Endodermal cell (in vitro differentiated cells): ENCODE results near the gene RNF169. TPM values are rescaled to one million over a fixed set of nuclear protein-coding genes. Genes with fewer than 3 reads are reported as not detected.

ENCODE experiments used
- DNase-seq: peaks from one replicate; pipeline ENCODE4 v3.0.0-alpha.2; 2017
- H3K27ac ChIP-seq: 2 replicates; pipeline ENCODE4 v1.5.1; 2013; ENCODE audit warnings: mild to moderate bottlenecking, low read depth, low read length, moderate library complexity
- H3K27me3 ChIP-seq: 2 replicates; pipeline ENCODE4 v1.6.1; 2013; ENCODE audit warnings: mild to moderate bottlenecking, low read length, moderate library complexity; ENCODE audit not compliant: insufficient read depth, control insufficient read depth, poor library complexity, severe bottlenecking
- H3K36me3 ChIP-seq: 2 replicates; pipeline ENCODE4 v1.7.0; 2013; ENCODE audit warnings: mild to moderate bottlenecking, low read length, moderate library complexity; ENCODE audit not compliant: control insufficient read depth, insufficient read depth
- H3K4me1 ChIP-seq: one replicate; pipeline ENCODE4 v1.7.0; 2013; ENCODE audit warnings: low read length; ENCODE audit not compliant: control insufficient read depth, insufficient read depth
- H3K4me3 ChIP-seq: 2 replicates; pipeline ENCODE4 v1.5.1; 2013; ENCODE audit warnings: mild to moderate bottlenecking, low read length, moderate library complexity
- H3K9ac ChIP-seq: 2 replicates; pipeline ENCODE4 v1.6.1; 2013; ENCODE audit warnings: mild to moderate bottlenecking, low read length, moderate library complexity; ENCODE audit not compliant: poor library complexity, severe bottlenecking; ENCODE audit errors: extremely low read depth
- H3K9me3 ChIP-seq: 2 replicates; pipeline ENCODE4 v1.6.1; 2013; ENCODE audit warnings: mild to moderate bottlenecking, low read length, moderate library complexity; ENCODE audit not compliant: control insufficient read depth
- H3K27ac Mint-ChIP-seq: 2 replicates; pipeline ENCODE4 v1.8.0; 2020; ENCODE audit warnings: mixed read lengths
- H3K27me3 Mint-ChIP-seq: 2 replicates; pipeline ENCODE4 v1.8.0; 2021; ENCODE audit warnings: mild to moderate bottlenecking, mixed read lengths; ENCODE audit not compliant: insufficient read depth
- H3K36me3 Mint-ChIP-seq: 2 replicates; pipeline ENCODE4 v1.8.0; 2020; ENCODE audit warnings: low read depth, mixed read lengths
- H3K4me1 Mint-ChIP-seq: 2 replicates; pipeline ENCODE4 v1.8.0; 2020; ENCODE audit warnings: mixed read lengths
- H3K4me3 Mint-ChIP-seq: 2 replicates; pipeline ENCODE4 v1.8.0; 2020; ENCODE audit warnings: mild to moderate bottlenecking, moderate library complexity, mixed read lengths
- H3K9me3 Mint-ChIP-seq: 2 replicates; pipeline ENCODE4 v1.8.0; 2020; ENCODE audit warnings: mild to moderate bottlenecking, mixed read lengths
- CTCF ChIP-seq: fragments of 200-600 bp; sonication (generic); conservative IDR thresholded peaks from 2 replicates; pipeline ENCODE4 v1.5.0; 2021; ENCODE audit warnings: antibody characterized with exemption, mild to moderate bottlenecking
- WGBS, 2 experiments: methylation state at CpG; one replicate each; pipeline versions ENCODE4 v1.1.5 to v1.1.7; 2013; ENCODE audit warnings: missing lambda C conversion rate in 2 of 2, mixed read lengths in 1 of 2; ENCODE audit not compliant: insufficient coverage in 1 of 2, insufficient read length in 1 of 2; 5-methylcytosine and 5-hydroxymethylcytosine counted together
- total RNA-seq, 2 donors: library from RNA; stranded (reverse); fragmentation: NEBNext Ultra II Directional in 1 of 2; extraction: Animal tissue kit (Norgen Biotek cat#: 25700) in 1 of 2; gene quantifications; 2 replicates in 1 of 2; 3 replicates in 1 of 2; pipeline ENCODE4 v1.2.1, GENCODE V29; 2021

The RNF169 gene
- total RNA-seq, 2 donors from 2014 or later, result 18.3 to 23.6 TPM

GRCh38 chr11:74845978-74846517 is 97.4 kb downstream of the RNF169 start:
- Mint-ChIP-seq H3K27me3 (no peaks in the 10 kb centered on the region), H3K36me3 (peaks cover 39% of the 10 kb centered on the region), H3K9me3 (no peaks in the 10 kb centered on the region), H3K4me1 (peaks cover 12% of the 10 kb centered on the region), H3K27ac (no peak overlapping the region), H3K4me3 (no peak overlapping the region)
- Histone ChIP-seq H3K27ac (no peak overlapping the region), H3K36me3 (peaks cover 71% of the 10 kb centered on the region), H3K4me3 (no peak overlapping the region), H3K27me3 (no peaks in the 10 kb centered on the region), H3K9me3 (no peaks in the 10 kb centered on the region), H3K9ac (no peak overlapping the region), H3K4me1 (no peaks in the 10 kb centered on the region)
- DNase-seq, result no peak
- no peak for TF ChIP-seq CTCF
- WGBS, 2 experiments, result 97 to 100% methylated on average over 2 to 3 of the region's 5 CpGs

- H3K27ac ChIP-seq, result no peak overlapping the region
- Mint-ChIP-seq H3K4me1 (peaks cover 12% of the 10 kb centered on the region), H3K27me3 (no peaks in the 10 kb centered on the region), H3K4me3 (no peak overlapping the region), H3K36me3 (peaks cover 45% of the 10 kb centered on the region), H3K9me3 (no peaks in the 10 kb centered on the region), H3K27ac (no peak overlapping the region)
- peaks cover 69% of the 10 kb centered on the region for H3K36me3 ChIP-seq
- H3K4me3 ChIP-seq, result no peak overlapping the region
- no peaks in the 10 kb centered on the region for H3K27me3 ChIP-seq
- DNase-seq, result no peak
- H3K9ac ChIP-seq, result no peak overlapping the region
- no peaks in the 10 kb centered on the region for H3K4me1 ChIP-seq
- WGBS, 2 experiments, result 92% methylated on average over 2 of the region's 2 CpGs; no CpG with 5 or more reads in 1 of the 2 experiments
- no peaks in the 10 kb centered on the region for H3K9me3 ChIP-seq
- no peak for TF ChIP-seq CTCF
Measured at GRCh38 chr11:74846770-74847169, 98.1 kb downstream of the RNF169 start.

- Mint-ChIP-seq H3K27me3 (no peaks in the 10 kb centered on the region), H3K4me1 (peaks cover 12% of the 10 kb centered on the region), H3K9me3 (no peaks in the 10 kb centered on the region), H3K4me3 (no peak overlapping the region), H3K27ac (no peak overlapping the region), H3K36me3 (peaks cover 46% of the 10 kb centered on the region)
- WGBS, 2 experiments, result 90 to 92% methylated on average over 1 of the region's 1 CpG
- H3K4me1 ChIP-seq, result no peaks in the 10 kb centered on the region
- no peak for DNase-seq
- no peak overlapping the region for H3K9ac ChIP-seq
- H3K9me3 ChIP-seq, result no peaks in the 10 kb centered on the region
- no peak for TF ChIP-seq CTCF
- H3K27ac ChIP-seq, result no peak overlapping the region
- peaks cover 63% of the 10 kb centered on the region for H3K36me3 ChIP-seq
- no peaks in the 10 kb centered on the region for H3K27me3 ChIP-seq
- no peak overlapping the region for H3K4me3 ChIP-seq
Measured at GRCh38 chr11:74847395-74847794, 98.7 kb downstream of the RNF169 start.
